GM23338 (cell line): Measurements from ENCODE around the gene RPL28. TPM values are rescaled to one million over a fixed set of nuclear protein-coding genes. Genes with fewer than 3 reads are reported as not detected.

ENCODE experiments used
- CREB1 ChIP-seq: fragments of 250-450 bp; sonication (Bioruptor Pico); IDR thresholded peaks from 2 replicates; pipeline ENCODE4 v1.5.0; 2020; ENCODE audit warnings: low read depth, mild to moderate bottlenecking, moderate library complexity
- EZH2 ChIP-seq: fragments of 200-600 bp; sonication (generic); IDR thresholded peaks from one replicate; pipeline ENCODE4 v1.8.0; 2017; ENCODE audit warnings: antibody characterized with exemption, mild to moderate bottlenecking, low read depth; ENCODE audit not compliant: unreplicated experiment
- JUNB ChIP-seq: IDR thresholded peaks from one replicate; pipeline ENCODE4 v1.6.1; 2016; ENCODE audit warnings: antibody characterized with exemption; ENCODE audit not compliant: unreplicated experiment
- NANOG ChIP-seq: IDR thresholded peaks from 2 replicates; pipeline ENCODE4 v1.6.1; 2016; ENCODE audit warnings: antibody characterized with exemption, borderline replicate concordance
- POLR2AphosphoS5 ChIP-seq: IDR thresholded peaks from 2 replicates; pipeline ENCODE4 v1.6.1; 2016; ENCODE audit warnings: antibody characterized with exemption, low read depth
- REST ChIP-seq: IDR thresholded peaks from one replicate; pipeline ENCODE4 v1.6.1; 2018; ENCODE audit warnings: antibody characterized with exemption; ENCODE audit not compliant: unreplicated experiment
- ZNF114 ChIP-seq: fragments of 250-450 bp; sonication (Bioruptor Pico); IDR thresholded peaks from 2 replicates; pipeline ENCODE4 v1.5.0; 2020; ENCODE audit warnings: mild to moderate bottlenecking, moderate library complexity
- ZNF462 ChIP-seq: fragments of 250-450 bp; sonication (Bioruptor Pico); IDR thresholded peaks from 2 replicates; pipeline ENCODE4 v1.5.0; 2020; ENCODE audit warnings: mild to moderate bottlenecking, moderate library complexity
- polyA plus RNA-seq: library from polyadenylated mRNA; unstranded; fragments of >200 nt; fragmentation: Nextera tagmentation; extraction: Ambion mirVana; gene quantifications from 2 replicates; pipeline ENCODE4 v1.2.1, GENCODE V29; 2016
- total RNA-seq: library from RNA; depleted of rRNA; stranded (reverse); fragments of >200 nt; shearing (Covaris generic); gene quantifications from 2 replicates; pipeline ENCODE4 v1.2.3, GENCODE V29; 2014

RPL28 gene
- total and polyA plus RNA-seq, 2 experiments from 2014 or later = 737 to 1,528 TPM

- TF ChIP-seq ZNF462 (CRISPR knock-in tag) = no peak
- TF ChIP-seq POLR2AphosphoS5 = no peak
- TF ChIP-seq JUNB = no peak
- TF ChIP-seq ZNF114 = no peak
- TF ChIP-seq REST = no peak
- TF ChIP-seq CREB1 (CRISPR knock-in tag) = no peak
- TF ChIP-seq EZH2 = no peak
- TF ChIP-seq NANOG = no peak
Measured at GRCh38 chr19:55398200-55398925, 12.6 kb downstream of the RPL28 start (continued).
